ENCODE results near the gene CD300LF.

CD300LF gene

GRCh38 chr17:74659889-74660288 is 52.8 kb downstream of the CD300LF start:
- WGBS (ENCODE audit: extremely low coverage, insufficient coverage, insufficient read length), result no CpG with 5 or more reads among the region's 4 CpGs

GRCh38 chr17:74658620-74659019 is 54.1 kb downstream of the CD300LF start:
- H3K14ac ChIP-seq (ENCODE audit: low read length), result no peak overlapping the region
- no peaks in the 10 kb centered on the region for H3K79me1 ChIP-seq (ENCODE audit: low read length)
- DNase-seq, result no peak
- H3K18ac ChIP-seq (ENCODE audit: low read length), result no peak overlapping the region
- no peaks in the 10 kb centered on the region for H3K27me3 ChIP-seq (ENCODE audit: insufficient read depth, low read length)
- no peak overlapping the region for H2AFZ ChIP-seq (ENCODE audit: insufficient read depth, low read length, poor library complexity)
- no peak overlapping the region for H3K9ac ChIP-seq (ENCODE audit: low read length)
- H4K91ac ChIP-seq (ENCODE audit: low read depth, low read length), result no peak overlapping the region
- no peak overlapping the region for H3K4me2 ChIP-seq (ENCODE audit: low read length)
- H3K4ac ChIP-seq (ENCODE audit: low read depth, low read length), result no peak overlapping the region
- no peak overlapping the region for H3K4me3 ChIP-seq (ENCODE audit: low read depth, low read length)
- no peaks in the 10 kb centered on the region for H3K79me2 ChIP-seq (ENCODE audit: control insufficient read depth, insufficient read depth, low read length, poor library complexity)
- H3K9me3 ChIP-seq (ENCODE audit: insufficient read depth, low read depth, low read length), result no peaks in the 10 kb centered on the region
- no peak overlapping the region for H2AK5ac ChIP-seq (ENCODE audit: low read length)
- H2BK5ac ChIP-seq (ENCODE audit: low read depth, low read length, poor library complexity), result no peak overlapping the region
- H3K27ac ChIP-seq (ENCODE audit: low read depth, low read length), result no peak overlapping the region
- H3K23ac ChIP-seq (ENCODE audit: low read length), result no peak overlapping the region
- H4K8ac ChIP-seq (ENCODE audit: low read depth, low read length), result no peak overlapping the region
- no peak overlapping the region for H2BK12ac ChIP-seq (ENCODE audit: low read length)
- no peak overlapping the region for H2BK120ac ChIP-seq (ENCODE audit: insufficient read depth, low read length, poor library complexity)
- H3K36me3 ChIP-seq (ENCODE audit: control insufficient read depth in 1 of 2, insufficient read depth in 2 of 2, low read length in 2 of 2), result no peaks in the 10 kb centered on the region
- WGBS (ENCODE audit: extremely low coverage, insufficient coverage, insufficient read length), result no CpG with 5 or more reads among the region's 6 CpGs
- H3K4me1 ChIP-seq (ENCODE audit: control insufficient read depth in 1 of 2, insufficient read depth in 2 of 2, low read length in 2 of 2), result no peaks in the 10 kb centered on the region
- H4K12ac ChIP-seq (ENCODE audit: low read depth, low read length), result no peak overlapping the region

More at GRCh38 chr17:74659889-74660288, 52.8 kb downstream of the CD300LF start:
- H3K4me1 ChIP-seq (ENCODE audit: control insufficient read depth in 1 of 2, insufficient read depth in 2 of 2, low read length in 2 of 2), result no peaks in the 10 kb centered on the region
- H3K4me3 ChIP-seq (ENCODE audit: low read depth, low read length), result no peak overlapping the region
- no peak overlapping the region for H4K8ac ChIP-seq (ENCODE audit: low read depth, low read length)
- H3K36me3 ChIP-seq (ENCODE audit: control insufficient read depth in 1 of 2, insufficient read depth in 2 of 2, low read length in 2 of 2), result no peaks in the 10 kb centered on the region
- no peak overlapping the region for H2BK12ac ChIP-seq (ENCODE audit: low read length)
- H3K14ac ChIP-seq (ENCODE audit: low read length), result no peak overlapping the region
- no peaks in the 10 kb centered on the region for H3K9me3 ChIP-seq (ENCODE audit: insufficient read depth, low read depth, low read length)
- DNase-seq, result no peak
- no peak overlapping the region for H3K27ac ChIP-seq (ENCODE audit: low read depth, low read length)
- no peak overlapping the region for H3K4me2 ChIP-seq (ENCODE audit: low read length)
- H2BK5ac ChIP-seq (ENCODE audit: low read depth, low read length, poor library complexity), result no peak overlapping the region
- no peak overlapping the region for H2AK5ac ChIP-seq (ENCODE audit: low read length)
- H3K79me1 ChIP-seq (ENCODE audit: low read length), result no peaks in the 10 kb centered on the region
- no peaks in the 10 kb centered on the region for H3K79me2 ChIP-seq (ENCODE audit: control insufficient read depth, insufficient read depth, low read length, poor library complexity)
- H3K27me3 ChIP-seq (ENCODE audit: insufficient read depth, low read length), result no peaks in the 10 kb centered on the region
- no peak overlapping the region for H4K91ac ChIP-seq (ENCODE audit: low read depth, low read length)
- no peak overlapping the region for H4K12ac ChIP-seq (ENCODE audit: low read depth, low read length)
- no peak overlapping the region for H3K4ac ChIP-seq (ENCODE audit: low read depth, low read length)
- no peak overlapping the region for H2BK120ac ChIP-seq (ENCODE audit: insufficient read depth, low read length, poor library complexity)
- no peak overlapping the region for H3K18ac ChIP-seq (ENCODE audit: low read length)
- no peak overlapping the region for H2AFZ ChIP-seq (ENCODE audit: insufficient read depth, low read length, poor library complexity)
- no peak overlapping the region for H3K23ac ChIP-seq (ENCODE audit: low read length)
- no peak overlapping the region for H3K9ac ChIP-seq (ENCODE audit: low read length)

- no CpG with 5 or more reads among the region's 5 CpGs for WGBS (ENCODE audit: extremely low coverage, insufficient coverage, insufficient read length)
Observed at GRCh38 chr17:74654742-74655141, 58.0 kb downstream of the CD300LF start.

GRCh38 chr17:74652020-74652419 is 60.7 kb downstream of the CD300LF start:
- Histone ChIP-seq H3K4me2 (ENCODE audit: low read length) (no peak overlapping the region), H3K79me2 (ENCODE audit: control insufficient read depth, insufficient read depth, low read length, poor library complexity) (no peaks in the 10 kb centered on the region), H4K8ac (ENCODE audit: low read depth, low read length) (no peak overlapping the region), H2BK120ac (ENCODE audit: insufficient read depth, low read length, poor library complexity) (no peak overlapping the region), H4K12ac (ENCODE audit: low read depth, low read length) (no peak overlapping the region), H2BK12ac (ENCODE audit: low read length) (no peak overlapping the region), H3K27me3 (ENCODE audit: insufficient read depth, low read length) (no peaks in the 10 kb centered on the region), H2AFZ (ENCODE audit: insufficient read depth, low read length, poor library complexity) (no peak overlapping the region), H3K23ac (ENCODE audit: low read length) (no peak overlapping the region), H2BK5ac (ENCODE audit: low read depth, low read length, poor library complexity) (no peak overlapping the region), H3K4me3 (ENCODE audit: low read depth, low read length) (no peak overlapping the region), H3K36me3 (ENCODE audit: control insufficient read depth in 1 of 2, insufficient read depth in 2 of 2, low read length in 2 of 2) (no peaks in the 10 kb centered on the region), H3K4ac (ENCODE audit: low read depth, low read length) (no peak overlapping the region), H4K91ac (ENCODE audit: low read depth, low read length) (no peak overlapping the region), H3K27ac (ENCODE audit: low read depth, low read length) (no peak overlapping the region), H3K9me3 (ENCODE audit: insufficient read depth, low read depth, low read length) (no peaks in the 10 kb centered on the region), H3K14ac (ENCODE audit: low read length) (no peak overlapping the region), H3K9ac (ENCODE audit: low read length) (no peak overlapping the region), H2AK5ac (ENCODE audit: low read length) (no peak overlapping the region), H3K4me1 (ENCODE audit: control insufficient read depth in 1 of 2, insufficient read depth in 2 of 2, low read length in 2 of 2) (peaks cover 11 to 16% of the 10 kb centered on the region in 2 experiments), H3K18ac (ENCODE audit: low read length) (no peak overlapping the region), H3K79me1 (ENCODE audit: low read length) (peaks cover 2% of the 10 kb centered on the region)
- WGBS (ENCODE audit: extremely low coverage, insufficient coverage, insufficient read length), result no CpG with 5 or more reads among the region's 3 CpGs
- DNase-seq, result no peak

More at GRCh38 chr17:74654742-74655141, 58.0 kb downstream of the CD300LF start:
- Histone ChIP-seq H4K8ac (ENCODE audit: low read depth, low read length) (no peak overlapping the region), H3K36me3 (ENCODE audit: control insufficient read depth in 1 of 2, insufficient read depth in 2 of 2, low read length in 2 of 2) (no peaks in the 10 kb centered on the region), H2BK5ac (ENCODE audit: low read depth, low read length, poor library complexity) (no peak overlapping the region), H3K4me1 (ENCODE audit: control insufficient read depth in 1 of 2, insufficient read depth in 2 of 2, low read length in 2 of 2) (peaks cover 0 to 4% of the 10 kb centered on the region in 2 experiments), H3K4me2 (ENCODE audit: low read length) (no peak overlapping the region), H3K4ac (ENCODE audit: low read depth, low read length) (no peak overlapping the region), H3K23ac (ENCODE audit: low read length) (no peak overlapping the region), H4K12ac (ENCODE audit: low read depth, low read length) (no peak overlapping the region), H3K4me3 (ENCODE audit: low read depth, low read length) (no peak overlapping the region), H3K79me1 (ENCODE audit: low read length) (no peaks in the 10 kb centered on the region), H2AK5ac (ENCODE audit: low read length) (no peak overlapping the region), H3K27ac (ENCODE audit: low read depth, low read length) (no peak overlapping the region), H3K14ac (ENCODE audit: low read length) (no peak overlapping the region), H3K9me3 (ENCODE audit: insufficient read depth, low read depth, low read length) (no peaks in the 10 kb centered on the region), H2BK12ac (ENCODE audit: low read length) (no peak overlapping the region), H3K79me2 (ENCODE audit: control insufficient read depth, insufficient read depth, low read length, poor library complexity) (no peaks in the 10 kb centered on the region), H4K91ac (ENCODE audit: low read depth, low read length) (no peak overlapping the region), H3K27me3 (ENCODE audit: insufficient read depth, low read length) (no peaks in the 10 kb centered on the region), H2AFZ (ENCODE audit: insufficient read depth, low read length, poor library complexity) (no peak overlapping the region), H3K9ac (ENCODE audit: low read length) (no peak overlapping the region), H3K18ac (ENCODE audit: low read length) (no peak overlapping the region), H2BK120ac (ENCODE audit: insufficient read depth, low read length, poor library complexity) (no peak overlapping the region)
- DNase-seq, result no peak

Data from trophoblast cell (in vitro differentiated cells and primary cell).